ENCODE measurements around the gene TSHZ1. TPM values are rescaled to one million over a fixed set of nuclear protein-coding genes. Genes with fewer than 3 reads are reported as not detected.

The TSHZ1 gene
- total and polyA plus RNA-seq, 7 donors = 2.0 to 10.5 (median 9.7) TPM

Other genes starting within 250 kb of the TSHZ1 start
- gene PTGR3, start 1.7 kb upstream of the TSHZ1 start, total RNA-seq = 10 to 100 TPM; 29.0 to 66.4 (median 52.8) TPM
- gene PTGR3, start 1.7 kb upstream of the TSHZ1 start, polyA plus RNA-seq = 10 to 100 TPM; 20.6 to 31.7 (median 23.6) TPM
- not detected for gene SMIM21, start 216.9 kb downstream of the TSHZ1 start, total RNA-seq
- gene SMIM21, start 216.9 kb downstream of the TSHZ1 start, polyA plus RNA-seq = not detected

Data from psoas muscle (tissue), 7 donors.